HG02870 (cell line): Measurements from ENCODE around the gene DBR1.
A peak's percentile ranks its signal among the peaks of the same experiment; 100 is the strongest.

Experiments used
- ATAC-seq: cut with Tn5 transposase; IDR thresholded peaks from one replicate; pipeline ENCODE4 v1.9.1; 2021; ENCODE audit warnings: mild to moderate bottlenecking, moderate library complexity; ENCODE audit not compliant: unreplicated experiment

DBR1 gene

DNA sequence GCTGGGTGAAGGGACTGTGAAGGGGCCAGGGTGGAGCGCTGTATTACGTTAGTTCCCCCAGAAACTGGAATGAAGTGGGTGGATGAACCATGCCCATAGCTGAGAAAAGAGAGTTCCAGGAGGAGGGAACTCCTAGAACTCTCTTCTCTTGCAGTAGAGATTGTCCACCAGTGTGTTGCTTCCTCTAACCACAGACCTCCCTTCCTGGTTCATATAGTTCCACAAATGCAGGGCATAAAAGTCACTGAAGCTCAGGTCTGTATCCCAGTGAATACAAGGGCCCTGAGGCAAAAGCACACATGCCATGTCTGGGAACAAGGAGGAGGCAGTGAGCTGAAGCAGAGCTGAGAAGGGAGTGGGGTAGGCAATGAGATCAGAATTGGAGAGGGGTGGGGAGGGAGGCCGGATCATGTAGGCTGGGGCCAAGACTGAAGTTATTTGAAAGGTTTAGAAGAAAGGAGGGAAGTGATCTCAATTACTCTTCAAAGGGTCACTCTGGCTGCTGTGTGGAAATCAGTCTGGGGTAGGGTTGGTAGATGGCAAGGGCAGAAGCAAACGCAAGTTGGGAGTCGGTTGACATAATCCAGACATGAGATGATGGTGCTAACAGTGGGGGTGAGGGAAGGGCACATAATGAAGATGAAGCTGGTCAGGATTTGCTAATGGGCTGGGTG, 49.0 kb downstream of the DBR1 start:
- no peak for ATAC-seq

DNA sequence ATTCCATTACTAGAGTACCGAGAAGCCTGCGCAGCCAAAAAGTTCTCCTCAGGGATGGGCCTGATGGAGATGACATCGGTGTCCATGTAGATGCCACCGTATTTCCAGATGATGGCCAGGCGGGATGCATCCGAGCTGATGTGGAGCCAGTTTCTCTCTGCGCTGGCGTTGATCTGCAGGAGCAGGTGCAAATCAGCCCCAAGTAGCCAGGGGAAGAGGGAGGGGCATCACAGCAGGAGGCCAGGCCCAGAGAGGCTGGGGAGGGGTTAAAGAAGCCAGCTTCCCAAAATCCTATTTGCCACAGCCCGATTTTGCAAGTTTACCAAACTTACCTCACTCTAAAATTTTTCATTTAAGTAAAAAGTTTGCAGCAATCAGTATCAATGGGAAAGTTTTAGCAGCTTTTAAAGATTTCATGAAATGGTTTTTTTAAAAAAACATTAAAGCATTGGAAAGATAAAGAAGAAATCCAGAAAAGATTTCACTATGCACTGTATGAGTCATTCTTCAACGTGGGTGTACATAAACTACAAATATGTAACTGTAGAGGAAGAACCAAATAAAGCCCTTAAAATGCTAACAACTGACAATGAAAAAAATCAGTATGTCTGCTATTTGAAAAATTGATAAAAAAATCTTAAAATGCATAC, 49.9 kb downstream of the DBR1 start:
- no peak for ATAC-seq

DNA sequence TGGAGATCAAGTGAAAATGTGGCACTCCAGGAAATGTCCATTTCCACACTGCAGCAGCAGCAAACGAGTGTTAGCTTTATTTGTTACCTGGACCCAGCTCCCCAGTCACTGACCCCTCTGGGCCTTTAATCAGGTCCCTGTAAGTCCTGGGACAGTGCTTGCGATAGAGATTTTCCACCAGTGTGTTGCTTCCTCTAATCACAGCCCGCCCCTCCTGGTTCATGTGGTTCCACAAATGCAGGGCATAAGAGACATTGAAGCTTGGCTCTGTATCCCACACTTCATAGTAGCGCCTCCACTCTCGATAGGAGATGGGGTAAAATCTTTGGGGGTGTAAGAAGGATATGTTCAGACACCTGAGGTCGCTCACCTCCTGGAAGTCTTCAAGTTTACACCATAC, 50.5 kb downstream of the DBR1 start:
- no peak for ATAC-seq

DNA sequence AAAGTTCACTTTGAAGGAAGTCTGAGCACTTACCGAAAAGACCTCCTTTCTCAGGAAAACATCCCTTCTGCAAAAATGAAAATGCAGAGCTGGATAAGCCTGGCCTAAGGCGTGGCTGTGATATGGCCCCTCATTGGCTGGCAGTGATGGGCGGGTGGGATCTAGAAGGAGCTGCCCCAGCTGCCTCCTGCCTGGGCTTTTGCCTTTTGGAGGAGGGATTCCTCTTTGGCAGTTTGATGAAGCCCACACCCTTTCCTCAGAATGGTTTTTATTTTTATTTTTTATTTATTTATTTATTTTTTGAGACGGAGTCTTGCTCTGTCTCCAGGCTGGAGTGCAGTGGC, 55.3 kb downstream of the DBR1 start:
- no peak for ATAC-seq

DNA sequence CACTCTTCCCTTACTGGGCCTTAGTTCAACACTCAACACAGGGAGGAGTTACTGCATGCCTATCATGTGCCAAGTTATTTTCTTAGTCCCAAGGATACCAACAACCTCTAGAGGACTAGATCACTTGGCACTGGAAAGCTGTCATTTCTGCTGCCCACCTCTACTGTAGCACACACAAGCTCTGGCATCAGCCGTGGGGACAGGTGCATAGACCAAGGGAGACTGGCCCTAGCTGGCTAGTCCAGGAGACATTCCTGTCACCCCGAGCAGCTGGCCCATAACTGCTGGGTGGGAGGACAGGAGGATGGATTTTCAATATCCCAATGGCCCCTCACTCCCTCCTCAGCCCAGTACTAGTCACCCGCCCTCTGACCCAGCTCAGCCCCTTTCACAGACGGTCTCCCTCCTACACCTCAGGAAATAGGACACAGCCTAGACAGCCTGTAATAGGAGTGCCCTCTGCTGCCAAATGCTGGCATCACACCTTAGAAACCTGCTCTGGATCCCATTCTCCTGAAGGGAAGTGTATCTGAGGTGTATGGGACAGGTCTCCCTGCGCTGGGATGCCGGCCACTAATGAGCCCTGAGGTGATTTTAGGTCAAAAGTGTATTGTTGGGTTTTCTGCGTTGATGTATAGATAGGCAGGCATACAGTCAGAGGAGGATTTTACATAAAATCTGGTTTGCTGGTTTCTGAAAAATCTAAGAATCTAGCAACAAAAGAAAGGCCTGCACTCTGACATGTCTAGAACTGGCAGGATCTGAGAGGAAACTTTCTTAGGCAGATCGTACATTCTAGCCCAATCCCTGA, 55.9 kb downstream of the DBR1 start:
- peak; percentile 82 for ATAC-seq

DNA sequence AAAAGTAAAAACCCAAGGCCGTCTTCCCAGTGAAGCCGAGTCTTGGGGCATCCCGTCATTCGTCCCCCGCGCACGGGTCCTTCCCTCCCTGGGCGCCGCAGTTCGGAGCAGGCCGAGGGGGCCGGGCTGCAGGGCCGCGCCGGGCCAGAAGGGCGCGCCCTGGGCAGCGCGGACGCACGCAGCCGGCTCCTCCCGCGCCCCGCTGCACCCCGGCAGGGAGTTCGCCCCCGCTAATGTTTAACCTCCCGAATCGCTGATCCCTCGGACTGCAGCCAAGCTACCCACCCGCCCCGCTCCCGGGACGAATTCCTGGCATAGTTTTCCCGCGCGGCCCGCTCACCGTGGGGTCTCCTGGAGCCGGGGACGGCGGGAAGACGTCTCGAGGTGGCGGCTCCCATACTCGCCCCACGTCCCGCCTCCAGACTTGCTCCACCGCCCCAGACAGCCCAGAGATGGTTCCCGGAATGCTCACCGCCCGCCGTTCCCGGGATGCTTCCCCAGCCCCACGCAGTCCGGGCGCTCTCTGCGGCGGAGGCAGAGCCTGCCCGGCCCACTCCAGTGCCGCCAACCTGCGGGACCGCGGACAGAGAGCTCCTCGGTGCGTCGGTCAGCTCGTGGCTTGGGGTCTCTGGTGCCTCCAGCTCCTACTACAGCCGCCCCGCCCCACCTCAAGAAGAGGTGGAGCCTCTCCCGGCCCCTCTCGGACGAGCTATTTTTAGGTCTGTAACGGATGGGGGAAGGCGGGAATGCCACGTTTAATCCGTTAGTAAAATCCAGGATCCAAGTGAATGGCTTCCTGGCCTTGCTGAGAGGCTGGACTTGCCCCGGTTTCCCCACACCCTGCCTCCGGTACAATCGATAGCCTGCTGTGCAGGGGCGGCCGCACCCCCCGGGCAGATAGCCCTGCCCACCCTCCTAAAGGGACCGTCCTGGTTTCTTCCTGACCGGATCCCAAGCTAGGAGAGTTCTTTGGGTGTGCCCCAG, 59.4 kb downstream of the DBR1 start, which contains the start of gene DZIP1L:
Gene DZIP1L (minus strand): TSS at position 621 of the 984 bp plus-strand sequence. CDS start 11,637 bp downstream, outside the sequence.
- ATAC-seq: peak; percentile 68

DNA sequence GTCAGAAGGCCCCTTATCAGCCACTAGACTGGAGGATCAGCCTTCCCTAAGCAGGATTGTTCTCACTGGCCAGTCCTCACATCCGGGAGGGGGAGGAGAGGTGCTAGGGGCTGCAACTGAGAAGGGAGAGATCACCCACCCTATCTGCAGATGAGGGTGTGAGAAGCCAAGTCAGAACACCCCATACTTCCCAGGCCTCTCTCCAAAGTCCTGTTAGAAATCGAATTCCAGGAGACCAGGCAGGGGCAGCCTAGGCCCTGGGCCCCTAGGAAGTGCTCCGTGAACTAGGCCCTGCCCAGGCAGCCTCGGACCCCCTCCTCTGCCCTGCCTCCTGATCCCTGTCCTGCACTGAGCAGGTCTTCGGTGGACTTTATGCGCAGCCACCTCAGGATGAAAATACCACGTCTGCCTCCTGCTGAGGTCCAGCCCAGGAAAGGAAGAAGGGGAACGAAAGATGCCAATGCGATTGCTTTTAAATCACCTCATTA, 60.2 kb downstream of the DBR1 start:
- ATAC-seq: no peak

DNA sequence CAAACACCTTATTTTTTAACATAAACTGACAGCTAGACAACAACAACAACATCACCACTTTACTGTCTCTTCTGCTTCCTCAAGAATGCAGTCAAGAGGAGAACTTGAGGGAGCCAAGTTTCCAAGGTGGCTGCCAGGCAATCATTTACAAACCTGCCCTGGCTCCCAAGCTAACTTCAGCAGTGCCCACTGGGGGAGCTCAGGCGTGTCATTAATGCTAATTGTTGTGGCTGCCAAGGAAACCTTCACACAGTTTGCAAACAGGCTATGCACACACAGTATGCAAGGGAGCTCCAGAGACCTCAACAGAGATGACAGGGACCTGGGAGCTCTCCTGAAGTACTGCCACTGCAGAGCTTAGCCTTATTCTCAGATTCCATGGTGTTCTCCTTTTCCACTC, 61.4 kb downstream of the DBR1 start:
- ATAC-seq: no peak

DNA sequence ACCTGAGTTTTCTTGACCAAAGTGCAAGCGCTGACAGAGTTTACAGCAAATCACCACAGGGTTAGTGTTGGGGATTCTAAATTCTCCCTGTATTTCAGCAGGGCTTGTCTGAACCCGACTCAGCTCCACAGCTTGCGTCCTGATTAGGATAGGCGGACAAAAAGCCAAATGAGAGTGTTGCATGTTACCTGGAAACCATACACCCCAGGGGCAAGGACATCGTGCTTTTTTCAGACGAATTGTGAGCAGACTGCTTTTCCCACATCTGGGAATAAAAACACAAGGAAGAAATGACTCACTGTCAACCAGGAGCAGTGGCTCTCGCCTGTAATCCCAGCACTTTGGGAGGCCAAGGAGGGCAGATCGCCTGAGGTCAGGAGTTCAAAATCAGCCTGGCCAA, 62.4 kb downstream of the DBR1 start:
- no peak for ATAC-seq
